IMR-90 (cell line): Measurements from ENCODE around the gene TTLL12. TPM values are rescaled to one million over a fixed set of nuclear protein-coding genes. Genes with fewer than 3 reads are reported as not detected.

ENCODE experiments used
- ATAC-seq: fragments of 200-7000 bp; cut with Tn5 transposase; 2 replicates; pipeline ENCODE4 v1.9.1; 2020; ENCODE audit warnings: low read depth, mild to moderate bottlenecking, moderate library complexity
- BruUV-seq: library from RNA; stranded (reverse); fragments of 400-500 nt; replicated peaks from 2 replicates; lab custom pipeline; 2021; lab: Mats Ljungman, UMichigan
- CTCF ChIA-PET: fragments of 300-600 bp; formaldehyde crosslinking; extraction: SDS; loops from one replicate; lab custom pipeline; 2021; ENCODE audit warnings: antibody characterized with exemption; lab: Yijun Ruan, JAX
- POLR2A ChIA-PET: fragments of 300-600 bp; sonication (Branson Sonifier 250); formaldehyde crosslinking; loops from one replicate; lab custom pipeline; 2022; ENCODE audit warnings: antibody characterized with exemption; ENCODE audit not compliant: unreplicated experiment; lab: Charles Lee
- DNase-seq: peaks from one replicate; pipeline ENCODE4 v3.0.0; 2013
- H2AFZ ChIP-seq: replicated peaks from 2 replicates; pipeline ENCODE3; 2013; ENCODE audit warnings: low read length, mild to moderate bottlenecking; ENCODE audit not compliant: poor library complexity
- H2AK5ac ChIP-seq: 2 replicates; pipeline ENCODE4 v1.6.1; 2013; ENCODE audit warnings: low read depth, low read length, inconsistent platforms
- H2AK9ac ChIP-seq: replicated peaks from 2 replicates; pipeline ENCODE3; 2013; ENCODE audit warnings: mild to moderate bottlenecking, low read depth, low read length, moderate library complexity; ENCODE audit not compliant: poor library complexity
- H2BK120ac ChIP-seq: 2 replicates; pipeline ENCODE4 v1.6.1; 2013; ENCODE audit warnings: low read depth, low read length, inconsistent platforms
- H2BK15ac ChIP-seq: 3 replicates; pipeline ENCODE4 v1.6.1; 2013; ENCODE audit warnings: low read depth, low read length, inconsistent platforms
- H2BK20ac ChIP-seq: 2 replicates; pipeline ENCODE4 v1.6.1; 2013; ENCODE audit warnings: low read depth, mild to moderate bottlenecking, inconsistent platforms, low read length, moderate library complexity
- H2BK5ac ChIP-seq: 2 replicates; pipeline ENCODE4 v1.6.1; 2013; ENCODE audit warnings: mild to moderate bottlenecking, low read depth, low read length, inconsistent platforms; ENCODE audit not compliant: poor library complexity, severe bottlenecking
- H3K14ac ChIP-seq: replicated peaks from 2 replicates; pipeline ENCODE4 v1.6.1; 2013; ENCODE audit warnings: low read depth, low read length, inconsistent platforms
- H3K18ac ChIP-seq: 2 replicates; pipeline ENCODE4 v1.6.1; 2013; ENCODE audit warnings: low read depth, low read length, control low read depth
- H3K23ac ChIP-seq: 2 replicates; pipeline ENCODE4 v1.6.1; 2013; ENCODE audit warnings: low read depth, low read length, inconsistent platforms
- H3K27ac ChIP-seq: 2 replicates; pipeline ENCODE4 v1.5.1; 2013; ENCODE audit warnings: mild to moderate bottlenecking, control low read depth, low read length; ENCODE audit not compliant: insufficient read depth
- H3K27me3 ChIP-seq: 2 replicates; pipeline ENCODE4 v1.6.1; 2013; ENCODE audit warnings: low read length; ENCODE audit not compliant: control insufficient read depth, insufficient read depth
- H3K36me3 ChIP-seq: 2 replicates; pipeline ENCODE4 v1.6.1; 2013; ENCODE audit warnings: low read length, mixed read lengths; ENCODE audit not compliant: control insufficient read depth, insufficient read depth
- H3K4ac ChIP-seq: 2 replicates; pipeline ENCODE4 v1.6.1; 2013; ENCODE audit warnings: low read depth, low read length, inconsistent platforms
- H3K4me1 ChIP-seq: 2 replicates; pipeline ENCODE4 v1.6.1; 2013; ENCODE audit warnings: low read length, mixed read lengths; ENCODE audit not compliant: control insufficient read depth, insufficient read depth
- H3K4me2 ChIP-seq: 2 replicates; pipeline ENCODE4 v1.6.1; 2013; ENCODE audit warnings: low read depth, mild to moderate bottlenecking, control low read depth, low read length, moderate library complexity
- H3K4me3 ChIP-seq: 2 replicates; pipeline ENCODE4 v1.5.1; 2013; ENCODE audit warnings: low read depth, mild to moderate bottlenecking, control low read depth, low read length, moderate library complexity; ENCODE audit not compliant: insufficient read depth
- H3K56ac ChIP-seq: 2 replicates; pipeline ENCODE4 v1.6.1; 2013; ENCODE audit warnings: low read length, inconsistent platforms; ENCODE audit not compliant: insufficient read depth; ENCODE audit errors: extremely low read depth
- H3K79me1 ChIP-seq, 2 experiments: 2 replicates each; pipeline ENCODE4 v1.6.1; 2013; ENCODE audit warnings: low read length in 2 of 2, inconsistent platforms in 1 of 2, low read depth in 1 of 2
- H3K9ac ChIP-seq: 2 replicates; pipeline ENCODE4 v1.6.1; 2013; ENCODE audit warnings: low read depth, low read length, control low read depth
- H3K9me1 ChIP-seq: 2 replicates; pipeline ENCODE4 v1.6.1; 2013; ENCODE audit warnings: low read length, inconsistent platforms; ENCODE audit not compliant: insufficient read depth
- H3K9me3 ChIP-seq: 2 replicates; pipeline ENCODE4 v1.6.1; 2013; ENCODE audit warnings: low read length; ENCODE audit not compliant: control insufficient read depth, insufficient read depth
- H4K20me1 ChIP-seq: 2 replicates; pipeline ENCODE4 v1.6.1; 2013; ENCODE audit warnings: low read length, inconsistent platforms; ENCODE audit not compliant: insufficient read depth
- H4K5ac ChIP-seq: 2 replicates; pipeline ENCODE4 v1.6.1; 2013; ENCODE audit warnings: mild to moderate bottlenecking, low read depth, low read length, control low read depth
- H4K8ac ChIP-seq, 2 experiments: 2 replicates each; pipeline ENCODE4 v1.6.1; 2013; ENCODE audit warnings: low read depth in 2 of 2, low read length in 2 of 2, control low read depth in 1 of 2, inconsistent platforms in 1 of 2
- H4K91ac ChIP-seq: 2 replicates; pipeline ENCODE4 v1.6.1; 2013; ENCODE audit warnings: low read depth, low read length, inconsistent platforms; ENCODE audit not compliant: insufficient read depth
- MAZ ChIP-seq: IDR thresholded peaks from 2 replicates; pipeline ENCODE4 v1.6.1; 2012; ENCODE audit warnings: low read depth, mild to moderate bottlenecking, low read length, improper control_type of control experiment, moderate library complexity, borderline replicate concordance
- WGBS, 2 experiments: methylation state at CpG; one replicate each; pipeline versions ENCODE4 v1.1.5 to v1.1.7; 2013; ENCODE audit warnings: missing lambda C conversion rate in 2 of 2; ENCODE audit not compliant: insufficient read length in 1 of 2; ENCODE audit errors: extremely low coverage in 2 of 2; 5-methylcytosine and 5-hydroxymethylcytosine counted together
- dilution Hi-C: fragments of 300-500 bp; cut with HindIII; formaldehyde crosslinking; loops from one replicate; pipeline ENCODE4 v1.14.3; 2018; ENCODE audit warnings: low sequenced_read_pairs; ENCODE audit not compliant: unreplicated experiment
- in situ Hi-C: fragments of 300-500 bp; cut with MboI; formaldehyde crosslinking; loops from 3 replicates; pipeline ENCODE4 v1.14.3; 2019; ENCODE audit warnings: low sequenced_read_pairs, inconsistent platforms, mixed read lengths
- intact Hi-C: fragments of 100-400 bp; cut with micrococcal nuclease; formaldehyde crosslinking; loops from 2 replicates; pipeline ENCODE4 v1.10.0; 2022
- polyA plus RNA-seq, 3 experiments: library from polyadenylated mRNA; depleted of rRNA; stranded (reverse); fragments of >200 nt; gene quantifications; 2 replicates each; pipeline ENCODE4 v1.2.3, GENCODE V29; 2012; ENCODE audit warnings: low replicate concordance in 1 of 3
- total RNA-seq: library from RNA; depleted of rRNA; stranded (reverse); fragments of >200 nt; gene quantifications from 2 replicates; pipeline ENCODE4 v1.2.3, GENCODE V29; 2012

The TTLL12 gene
- total and polyA plus RNA-seq, 2 of the 4 experiments (the other 2 are of a cell fraction): 20.9 to 30.1 TPM

- H3K27ac ChIP-seq: no peak overlapping the region
- no peaks in the 10 kb centered on the region for H3K79me1 ChIP-seq
Measured at GRCh38 chr22:43168471-43169309, 18.2 kb downstream of the TTLL12 start.

More at GRCh38 chr22:43168471-43169309, 18.2 kb downstream of the TTLL12 start:
- H2AK5ac ChIP-seq: no peak overlapping the region
- H2BK20ac ChIP-seq: no peak overlapping the region
- H3K4me2 ChIP-seq: no peak overlapping the region
- in situ Hi-C loops: no loop called here
- H3K27me3 ChIP-seq: no peaks in the 10 kb centered on the region
- peaks cover 4% of the 10 kb centered on the region for H4K20me1 ChIP-seq
- BruUV-seq: no TSS peak
- H3K4me3 ChIP-seq: no peak overlapping the region
- no peak overlapping the region for H3K14ac ChIP-seq
- intact Hi-C loops: no loop called here
- H4K5ac ChIP-seq: no peak overlapping the region
- CTCF ChIA-PET: no interaction called here
- H3K23ac ChIP-seq: no peak overlapping the region
- H3K18ac ChIP-seq: no peak overlapping the region
- H3K9me1 ChIP-seq: no peaks in the 10 kb centered on the region; the same call in 1 of the 2 replicates
- peak overlapping the region; percentile 55 for H2AK9ac ChIP-seq
- H3K36me3 ChIP-seq: peaks cover 32% of the 10 kb centered on the region
- no peak overlapping the region for H2BK5ac ChIP-seq
- no peak overlapping the region for H3K9ac ChIP-seq
- 0 out of 2 replicates have a peak, but pooled peaks have one; percentile 21 for ATAC-seq
- no peak overlapping the region for H4K8ac ChIP-seq
- H3K9me3 ChIP-seq: no peaks in the 10 kb centered on the region
- no peak overlapping the region for H2BK120ac ChIP-seq
- TF ChIP-seq MAZ: no peak
- no peak overlapping the region for H2BK15ac ChIP-seq
- no peak overlapping the region for H2AFZ ChIP-seq
- POLR2A ChIA-PET: no interaction called here
- DNase-seq: peak; percentile 32
- 95% methylated on average over 12 of the region's 25 CpGs; no CpG with 5 or more reads in 1 of the 2 experiments for WGBS, 2 experiments
- dilution Hi-C loops: no loop called here
- no peak overlapping the region for H3K4ac ChIP-seq
- no peaks in the 10 kb centered on the region for H3K4me1 ChIP-seq
- no peak overlapping the region for H4K91ac ChIP-seq
- H3K56ac ChIP-seq: no peak overlapping the region
